ENCODE results near the gene HECTD2. TPM values are rescaled to one million over a fixed set of nuclear protein-coding genes. Genes with fewer than 3 reads are reported as not detected.
A peak's percentile ranks its signal among the peaks of the same experiment; 100 is the strongest.

Gene HECTD2
- total RNA-seq, 8 experiments from 2014 or later = 4.5 to 28.1 (median 18.3) TPM

- no peak overlapping the region for H3K4me3 ChIP-seq
- in situ Hi-C loops (cut with MboI; ENCODE audit: low pct_unique_long_range_greater_than_20kb in 2 of 9, low sequenced_read_pairs in 9 of 9, unreplicated experiment in 9 of 9) = no loop called here
- ATAC-seq (replicated peaks in 6 of 8) = no peak
- H3K4me1 ChIP-seq (replicated peaks in 1 of 2) = peaks cover 0 to 3% of the 10 kb centered on the region in 2 donors
- 60 to 100% (median 91%) methylated on average over 1 to 3 of the region's 4 CpGs; no CpG with 5 or more reads in 3 of the 10 experiments for WGBS, 10 experiments
- H3K27ac ChIP-seq = no peak overlapping the region
Observed at GRCh38 chr10:91537614-91538383, 127.7 kb downstream of the HECTD2 start.

GRCh38 chr10:91539930-91540329 lies 129.8 kb downstream of the HECTD2 start:
- no peak for ATAC-seq (replicated peaks in 6 of 8)
- in situ Hi-C loops (cut with MboI; ENCODE audit: low pct_unique_long_range_greater_than_20kb in 2 of 9, low sequenced_read_pairs in 9 of 9, unreplicated experiment in 9 of 9) = no loop called here
- Histone ChIP-seq H3K4me3 (no peak overlapping the region), H3K4me1 (replicated peaks in 1 of 2) (peaks cover 0 to 3% of the 10 kb centered on the region in 2 donors), H3K27ac (no peak overlapping the region)
- 42 to 100% (median 80%) methylated on average over 1 to 5 of the region's 5 CpGs; no CpG with 5 or more reads in 2 of the 10 experiments for WGBS, 10 experiments

GRCh38 chr10:91540733-91541132 lies 130.6 kb downstream of the HECTD2 start:
- peak in 1 of 8 experiments; percentile 68 for ATAC-seq (replicated peaks in 6 of 8)

GRCh38 chr10:91541481-91541880 lies 131.3 kb downstream of the HECTD2 start:
- no peak overlapping the region for H3K27ac ChIP-seq
- WGBS, 10 experiments = 0 to 77% (median 30%) methylated on average over 1 to 6 of the region's 6 CpGs
- H3K4me3 ChIP-seq = no peak overlapping the region
- peaks cover 0 to 3% of the 10 kb centered on the region in 2 donors for H3K4me1 ChIP-seq (replicated peaks in 1 of 2)
- in situ Hi-C loops (cut with MboI; ENCODE audit: low pct_unique_long_range_greater_than_20kb in 2 of 9, low sequenced_read_pairs in 9 of 9, unreplicated experiment in 9 of 9) = no loop called here
- ATAC-seq (replicated peaks in 6 of 8) = peak in 1 of 8 experiments; percentile 70

More at GRCh38 chr10:91540733-91541132, 130.6 kb downstream of the HECTD2 start:
- H3K4me1 ChIP-seq (replicated peaks in 1 of 2) = peaks cover 0 to 3% of the 10 kb centered on the region in 2 donors
- H3K27ac ChIP-seq = no peak overlapping the region
- no peak overlapping the region for H3K4me3 ChIP-seq
- in situ Hi-C loops (cut with MboI; ENCODE audit: low pct_unique_long_range_greater_than_20kb in 2 of 9, low sequenced_read_pairs in 9 of 9, unreplicated experiment in 9 of 9) = no loop called here
- 30 to 100% (median 78%) methylated on average over 1 to 5 of the region's 6 CpGs; no CpG with 5 or more reads in 2 of the 10 experiments for WGBS, 10 experiments

- in situ Hi-C loops (cut with MboI; ENCODE audit: low pct_unique_long_range_greater_than_20kb in 2 of 9, low sequenced_read_pairs in 9 of 9, unreplicated experiment in 9 of 9) = no loop called here
- Histone ChIP-seq H3K4me3 (no peak overlapping the region), H3K27ac (no peak overlapping the region), H3K4me1 (replicated peaks in 1 of 2) (peaks cover 0 to 3% of the 10 kb centered on the region in 2 donors)
- 17 to 100% (median 57%) methylated on average over 1 to 3 of the region's 3 CpGs; no CpG with 5 or more reads in 3 of the 10 experiments for WGBS, 10 experiments
- peak in 1 of 8 experiments; percentile 26 for ATAC-seq (replicated peaks in 6 of 8)
Observed at GRCh38 chr10:91545384-91545783, 135.2 kb downstream of the HECTD2 start.

GRCh38 chr10:91545838-91546237 lies 135.7 kb downstream of the HECTD2 start:
- H3K4me1 ChIP-seq (replicated peaks in 1 of 2) = peaks cover 0 to 3% of the 10 kb centered on the region in 2 donors
- H3K27ac ChIP-seq = no peak overlapping the region
- no peak for ATAC-seq (replicated peaks in 6 of 8)
- WGBS, 10 experiments = 59 to 100% (median 85%) methylated on average over 1 to 3 of the region's 3 CpGs
- no peak overlapping the region for H3K4me3 ChIP-seq
- in situ Hi-C loops (cut with MboI; ENCODE audit: low pct_unique_long_range_greater_than_20kb in 2 of 9, low sequenced_read_pairs in 9 of 9, unreplicated experiment in 9 of 9) = no loop called here

- Histone ChIP-seq H3K4me1 (replicated peaks in 1 of 2) (no peaks in the 10 kb centered on the region), H3K4me3 (no peak overlapping the region), H3K27ac (no peak overlapping the region)
- ATAC-seq (replicated peaks in 6 of 8) = no peak
- in situ Hi-C loops (cut with MboI; ENCODE audit: low pct_unique_long_range_greater_than_20kb in 2 of 9, low sequenced_read_pairs in 9 of 9, unreplicated experiment in 9 of 9) = no loop called here
- WGBS, 10 experiments = 72 to 100% (median 80%) methylated on average over 1 to 3 of the region's 3 CpGs; no CpG with 5 or more reads in 3 of the 10 experiments
Observed at GRCh38 chr10:91549262-91549661, 139.1 kb downstream of the HECTD2 start.

GRCh38 chr10:91550021-91550420 lies 139.9 kb downstream of the HECTD2 start:
- in situ Hi-C loops (cut with MboI; ENCODE audit: low pct_unique_long_range_greater_than_20kb in 2 of 9, low sequenced_read_pairs in 9 of 9, unreplicated experiment in 9 of 9) = no loop called here
- no peak for ATAC-seq (replicated peaks in 6 of 8)
- 25 to 100% (median 100%) methylated on average over 1 to 3 of the region's 4 CpGs; no CpG with 5 or more reads in 2 of the 10 experiments for WGBS, 10 experiments
- Histone ChIP-seq H3K4me3 (no peak overlapping the region), H3K27ac (no peak overlapping the region), H3K4me1 (replicated peaks in 1 of 2) (no peaks in the 10 kb centered on the region)

- no peak overlapping the region for H3K4me3 ChIP-seq
- peak; percentile 63 to 95 (median 86) for ATAC-seq (replicated peaks in 6 of 8)
- H3K27ac ChIP-seq = no peak overlapping the region
- 17 to 81% (median 60%) methylated on average over 1 to 8 of the region's 8 CpGs; no CpG with 5 or more reads in 2 of the 10 experiments for WGBS, 10 experiments
- in situ Hi-C loops (cut with MboI; ENCODE audit: low pct_unique_long_range_greater_than_20kb in 2 of 9, low sequenced_read_pairs in 9 of 9, unreplicated experiment in 9 of 9) = no loop called here
- H3K4me1 ChIP-seq (replicated peaks in 1 of 2) = peaks cover 0 to 3% of the 10 kb centered on the region in 2 donors
Observed at GRCh38 chr10:91551856-91552255, 141.7 kb downstream of the HECTD2 start.

- Histone ChIP-seq H3K27ac (no peak overlapping the region), H3K4me3 (no peak overlapping the region), H3K4me1 (replicated peaks in 1 of 2) (peaks cover 0 to 6% of the 10 kb centered on the region in 2 donors)
- peak in 7 of 8 experiments; percentile 36 to 74 (median 62) for ATAC-seq (replicated peaks in 6 of 8)
- in situ Hi-C loops (cut with MboI; ENCODE audit: low pct_unique_long_range_greater_than_20kb in 2 of 9, low sequenced_read_pairs in 9 of 9, unreplicated experiment in 9 of 9) = no loop called here
- WGBS, 10 experiments = 40 to 100% (median 100%) methylated on average over 1 to 3 of the region's 11 CpGs; no CpG with 5 or more reads in 5 of the 10 experiments
Observed at GRCh38 chr10:91552274-91553095, 142.3 kb downstream of the HECTD2 start.

GRCh38 chr10:91555455-91555854 lies 145.3 kb downstream of the HECTD2 start:
- peaks cover 0 to 6% of the 10 kb centered on the region in 2 donors for H3K4me1 ChIP-seq (replicated peaks in 1 of 2)
- ATAC-seq (replicated peaks in 6 of 8) = no peak
- H3K4me3 ChIP-seq = no peak overlapping the region
- no peak overlapping the region for H3K27ac ChIP-seq
- in situ Hi-C loops (cut with MboI; ENCODE audit: low pct_unique_long_range_greater_than_20kb in 2 of 9, low sequenced_read_pairs in 9 of 9, unreplicated experiment in 9 of 9) = no loop called here

GRCh38 chr10:91556691-91557566 lies 146.8 kb downstream of the HECTD2 start:
- Histone ChIP-seq H3K4me3 (no peak overlapping the region), H3K4me1 (replicated peaks in 1 of 2) (peaks cover 0 to 6% of the 10 kb centered on the region in 2 donors), H3K27ac (no peak overlapping the region)
- peak in 5 of 8 experiments; percentile 40 to 67 (median 60) for ATAC-seq (replicated peaks in 6 of 8)
- in situ Hi-C loops (cut with MboI; ENCODE audit: low pct_unique_long_range_greater_than_20kb in 2 of 9, low sequenced_read_pairs in 9 of 9, unreplicated experiment in 9 of 9) = no loop called here
- 67 to 100% (median 83%) methylated on average over 1 to 9 of the region's 12 CpGs for WGBS, 10 experiments
